OCI-LY7 (cell line): ENCODE measurements around the gene HIVEP2.

Experiments
- CTCF ChIP-seq: fragments of 200-600 bp; sonication (generic); conservative IDR thresholded peaks from 2 replicates; pipeline ENCODE4 v1.5.1; 2014; ENCODE audit warnings: mild to moderate bottlenecking, antibody characterized with exemption, low read length, moderate library complexity, mixed read lengths
- EZH2phosphoT487 ChIP-seq: fragments of 200-600 bp; sonication (generic); IDR thresholded peaks from 2 replicates; pipeline ENCODE4 v1.6.1; 2018; ENCODE audit warnings: low read depth, borderline replicate concordance, mild to moderate bottlenecking, mixed run types, antibody characterized with exemption, low read length, moderate library complexity, mixed read lengths

- TF ChIP-seq CTCF (no peak), EZH2phosphoT487 (no peak)
These were observed 73.1 kb downstream of the HIVEP2 start for GRCh38 chr6:142871910-142872331.
